ENCODE measurements around the gene CHID1. TPM values are rescaled to one million over a fixed set of nuclear protein-coding genes. Genes with fewer than 3 reads are reported as not detected.

Gene CHID1
- polyA plus RNA-seq, 1 donor from 2014 or later, result 51.2 TPM

DNA sequence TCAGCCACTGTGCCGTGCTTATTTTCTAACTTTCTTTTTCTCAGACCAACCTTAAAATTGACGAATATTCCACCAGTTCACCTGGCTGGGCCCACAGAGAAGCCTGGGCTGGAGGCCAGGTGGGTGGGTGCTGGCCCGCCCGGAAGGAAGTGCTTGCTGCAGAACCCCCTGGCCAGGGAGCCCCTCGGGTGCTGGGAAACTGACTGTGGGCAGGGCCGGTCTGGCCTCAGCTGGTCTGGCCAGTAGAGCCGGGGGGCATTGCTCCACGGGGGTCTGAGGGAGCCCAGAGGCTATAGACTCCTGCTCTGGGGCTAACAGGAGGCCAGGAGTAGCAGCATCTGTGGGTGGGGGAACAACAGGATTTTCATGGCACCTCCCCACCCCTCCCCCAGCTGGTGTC, 6.8 kb upstream of the CHID1 start:
- H3K79me2 ChIP-seq (replicated peaks; ENCODE audit: insufficient read depth, low read length), result no peaks in the 10 kb centered on the region
- no peak overlapping the region for H3K27ac ChIP-seq (ENCODE audit: low read length)
- H3K4me3 ChIP-seq (ENCODE audit: low read length), result no peak overlapping the region
- no peak overlapping the region for H3K9ac ChIP-seq (ENCODE audit: low read length)
- no peak overlapping the region for H2AFZ ChIP-seq (ENCODE audit: low read depth, low read length)
- no peaks in the 10 kb centered on the region for H3K36me3 ChIP-seq (ENCODE audit: insufficient read depth, low read length)
- TF ChIP-seq SMC3 (conservative IDR thresholded peaks at IDR 0.05; ENCODE audit: poor library complexity) (no peak), TAF1 (IDR thresholded peaks at IDR 0.05; ENCODE audit: low read depth) (no peak), POLR2AphosphoS5 (IDR thresholded peaks at IDR 0.05) (no peak), MXI1 (conservative IDR thresholded peaks at IDR 0.05; ENCODE audit: poor library complexity, severe bottlenecking) (no peak), EZH2 (IDR thresholded peaks at IDR 0.05; ENCODE audit: borderline replicate concordance, insufficient read depth, low read length, poor library complexity, severe bottlenecking) (no peak), RAD21 (conservative IDR thresholded peaks at IDR 0.05) (no peak), EP300 (conservative IDR thresholded peaks at IDR 0.05; ENCODE audit: poor library complexity, severe bottlenecking) (no peak)
- TF ChIP-seq, protein P1, sequence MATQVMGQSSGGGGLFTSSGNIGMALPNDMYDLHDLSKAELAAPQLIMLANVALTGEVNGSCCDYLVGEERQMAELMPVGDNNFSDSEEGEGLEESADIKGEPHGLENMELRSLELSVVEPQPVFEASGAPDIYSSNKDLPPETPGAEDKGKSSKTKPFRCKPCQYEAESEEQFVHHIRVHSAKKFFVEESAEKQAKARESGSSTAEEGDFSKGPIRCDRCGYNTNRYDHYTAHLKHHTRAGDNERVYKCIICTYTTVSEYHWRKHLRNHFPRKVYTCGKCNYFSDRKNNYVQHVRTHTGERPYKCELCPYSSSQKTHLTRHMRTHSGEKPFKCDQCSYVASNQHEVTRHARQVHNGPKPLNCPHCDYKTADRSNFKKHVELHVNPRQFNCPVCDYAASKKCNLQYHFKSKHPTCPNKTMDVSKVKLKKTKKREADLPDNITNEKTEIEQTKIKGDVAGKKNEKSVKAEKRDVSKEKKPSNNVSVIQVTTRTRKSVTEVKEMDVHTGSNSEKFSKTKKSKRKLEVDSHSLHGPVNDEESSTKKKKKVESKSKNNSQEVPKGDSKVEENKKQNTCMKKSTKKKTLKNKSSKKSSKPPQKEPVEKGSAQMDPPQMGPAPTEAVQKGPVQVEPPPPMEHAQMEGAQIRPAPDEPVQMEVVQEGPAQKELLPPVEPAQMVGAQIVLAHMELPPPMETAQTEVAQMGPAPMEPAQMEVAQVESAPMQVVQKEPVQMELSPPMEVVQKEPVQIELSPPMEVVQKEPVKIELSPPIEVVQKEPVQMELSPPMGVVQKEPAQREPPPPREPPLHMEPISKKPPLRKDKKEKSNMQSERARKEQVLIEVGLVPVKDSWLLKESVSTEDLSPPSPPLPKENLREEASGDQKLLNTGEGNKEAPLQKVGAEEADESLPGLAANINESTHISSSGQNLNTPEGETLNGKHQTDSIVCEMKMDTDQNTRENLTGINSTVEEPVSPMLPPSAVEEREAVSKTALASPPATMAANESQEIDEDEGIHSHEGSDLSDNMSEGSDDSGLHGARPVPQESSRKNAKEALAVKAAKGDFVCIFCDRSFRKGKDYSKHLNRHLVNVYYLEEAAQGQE (IDR thresholded peaks at IDR 0.05; ENCODE audit: borderline replicate concordance), result no peak
- TF ChIP-seq, protein P2, sequence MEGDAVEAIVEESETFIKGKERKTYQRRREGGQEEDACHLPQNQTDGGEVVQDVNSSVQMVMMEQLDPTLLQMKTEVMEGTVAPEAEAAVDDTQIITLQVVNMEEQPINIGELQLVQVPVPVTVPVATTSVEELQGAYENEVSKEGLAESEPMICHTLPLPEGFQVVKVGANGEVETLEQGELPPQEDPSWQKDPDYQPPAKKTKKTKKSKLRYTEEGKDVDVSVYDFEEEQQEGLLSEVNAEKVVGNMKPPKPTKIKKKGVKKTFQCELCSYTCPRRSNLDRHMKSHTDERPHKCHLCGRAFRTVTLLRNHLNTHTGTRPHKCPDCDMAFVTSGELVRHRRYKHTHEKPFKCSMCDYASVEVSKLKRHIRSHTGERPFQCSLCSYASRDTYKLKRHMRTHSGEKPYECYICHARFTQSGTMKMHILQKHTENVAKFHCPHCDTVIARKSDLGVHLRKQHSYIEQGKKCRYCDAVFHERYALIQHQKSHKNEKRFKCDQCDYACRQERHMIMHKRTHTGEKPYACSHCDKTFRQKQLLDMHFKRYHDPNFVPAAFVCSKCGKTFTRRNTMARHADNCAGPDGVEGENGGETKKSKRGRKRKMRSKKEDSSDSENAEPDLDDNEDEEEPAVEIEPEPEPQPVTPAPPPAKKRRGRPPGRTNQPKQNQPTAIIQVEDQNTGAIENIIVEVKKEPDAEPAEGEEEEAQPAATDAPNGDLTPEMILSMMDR (IDR thresholded peaks at IDR 0.05; ENCODE audit: poor library complexity, severe bottlenecking), result no peak
- no peaks in the 10 kb centered on the region for H4K20me1 ChIP-seq (ENCODE audit: insufficient read depth)
- no peaks in the 10 kb centered on the region for H3F3A ChIP-seq (ENCODE audit: insufficient read depth, low read length, poor library complexity, severe bottlenecking)
- no peaks in the 10 kb centered on the region for H3K9me2 ChIP-seq (ENCODE audit: insufficient read depth, low read length)
- H3K9me3 ChIP-seq (ENCODE audit: low read length), result no peaks in the 10 kb centered on the region
- no peak overlapping the region for H3K4me2 ChIP-seq (ENCODE audit: low read length)
- H3K27me3 ChIP-seq (ENCODE audit: insufficient read depth, low read depth, low read length), result no peaks in the 10 kb centered on the region

DNA sequence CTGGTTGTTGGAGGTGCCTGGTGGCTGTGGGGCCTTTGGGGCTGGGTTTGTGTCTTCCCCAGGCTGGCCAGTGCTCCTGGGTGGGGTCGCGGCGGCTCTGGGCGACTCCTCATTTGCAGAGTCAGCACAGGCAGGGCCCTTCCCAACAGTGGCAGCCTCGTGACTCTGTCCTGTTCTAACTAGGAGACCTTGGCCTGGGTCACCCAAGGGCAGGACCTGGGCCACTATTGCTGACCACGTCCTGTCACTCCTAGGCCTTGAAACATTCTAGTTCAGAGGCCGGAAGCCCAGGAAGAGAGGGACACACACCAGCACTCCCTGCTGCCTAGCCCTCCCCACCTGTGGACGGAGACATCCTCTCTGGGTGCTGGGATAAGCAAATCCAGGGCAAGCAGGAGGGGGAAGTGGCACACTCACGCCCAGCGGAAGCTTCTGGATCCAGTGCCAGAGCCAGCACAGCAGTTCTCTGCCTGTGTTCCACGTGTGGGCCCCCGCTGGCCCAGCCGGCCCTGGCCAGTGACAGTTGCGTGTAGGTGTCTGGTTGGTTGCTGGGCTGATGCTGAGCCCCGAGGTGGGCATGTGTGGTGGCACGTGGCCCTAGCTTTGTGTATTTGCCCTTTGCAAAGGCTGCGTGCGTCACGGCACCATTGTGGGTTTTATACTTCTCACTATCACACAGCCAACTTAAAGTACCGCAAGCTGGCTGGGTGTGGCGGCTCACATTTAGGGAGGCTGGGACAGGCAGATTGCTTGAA, 4.3 kb upstream of the CHID1 start:
- Histone ChIP-seq H3K9me2 (ENCODE audit: insufficient read depth, low read length) (no peaks in the 10 kb centered on the region), H4K20me1 (ENCODE audit: insufficient read depth) (no peaks in the 10 kb centered on the region), H2AFZ (ENCODE audit: low read depth, low read length) (no peak overlapping the region), H3K27ac (ENCODE audit: low read length) (no peak overlapping the region), H3K79me2 (replicated peaks; ENCODE audit: insufficient read depth, low read length) (peaks cover 3% of the 10 kb centered on the region), H3K36me3 (ENCODE audit: insufficient read depth, low read length) (no peaks in the 10 kb centered on the region), H3K4me2 (ENCODE audit: low read length) (no peak overlapping the region), H3K4me3 (ENCODE audit: low read length) (no peak overlapping the region), H3K9me3 (ENCODE audit: low read length) (no peaks in the 10 kb centered on the region), H3F3A (ENCODE audit: insufficient read depth, low read length, poor library complexity, severe bottlenecking) (no peaks in the 10 kb centered on the region), H3K9ac (ENCODE audit: low read length) (no peak overlapping the region), H3K27me3 (ENCODE audit: insufficient read depth, low read depth, low read length) (no peaks in the 10 kb centered on the region)
- TF ChIP-seq EP300 (conservative IDR thresholded peaks at IDR 0.05; ENCODE audit: poor library complexity, severe bottlenecking) (no peak), POLR2AphosphoS5 (IDR thresholded peaks at IDR 0.05) (no peak), TAF1 (IDR thresholded peaks at IDR 0.05; ENCODE audit: low read depth) (no peak), EZH2 (IDR thresholded peaks at IDR 0.05; ENCODE audit: borderline replicate concordance, insufficient read depth, low read length, poor library complexity, severe bottlenecking) (no peak), MXI1 (conservative IDR thresholded peaks at IDR 0.05; ENCODE audit: poor library complexity, severe bottlenecking) (no peak), RAD21 (conservative IDR thresholded peaks at IDR 0.05) (no peak), SMC3 (conservative IDR thresholded peaks at IDR 0.05; ENCODE audit: poor library complexity) (no peak)
- TF ChIP-seq, protein P2 (IDR thresholded peaks at IDR 0.05; ENCODE audit: poor library complexity, severe bottlenecking), result no peak
- TF ChIP-seq, protein P1 (IDR thresholded peaks at IDR 0.05; ENCODE audit: borderline replicate concordance), result no peak

All from neural cell (in vitro differentiated cells).